Measurements from ENCODE around the gene BCAS4.

BCAS4 gene

DNA sequence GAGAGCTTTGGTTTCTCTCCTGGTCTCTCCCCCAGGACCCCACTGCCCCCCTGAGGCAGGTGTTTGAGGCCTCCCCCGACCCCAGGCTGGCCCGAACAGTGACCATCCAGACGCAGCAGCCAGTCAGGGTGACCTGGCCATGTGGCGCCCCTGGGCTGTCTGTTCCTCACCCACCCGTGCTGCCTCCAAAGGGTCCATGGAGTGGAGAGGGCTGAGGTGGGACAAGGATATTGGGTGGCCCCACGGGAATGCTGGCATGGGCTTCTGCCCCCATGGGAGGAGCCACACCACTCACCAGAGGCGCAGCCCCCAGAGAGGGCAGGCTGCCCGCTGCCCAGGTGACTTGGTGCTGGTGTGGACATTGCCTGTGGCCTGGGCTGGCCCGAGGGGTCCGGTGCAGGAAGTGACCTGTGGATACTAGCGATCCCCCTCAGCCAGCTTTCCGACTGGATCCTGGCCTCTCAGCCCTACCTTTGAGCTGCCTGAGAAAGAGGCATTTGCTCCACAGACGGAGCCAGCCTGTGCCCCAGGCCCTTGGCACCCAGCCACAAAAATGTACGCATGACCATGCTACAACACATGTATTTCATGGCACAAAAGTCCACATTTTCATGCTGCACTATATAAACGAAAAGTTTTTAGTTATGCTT lies 50.8 kb downstream of the BCAS4 start:
- H3K36me3 ChIP-seq (ENCODE audit: insufficient read depth, low read length) = peaks cover 41% of the 10 kb centered on the region; the same call in 1 of the 2 replicates
- H3K9me3 ChIP-seq (ENCODE audit: low read length) = no peaks in the 10 kb centered on the region
- H3K4me1 ChIP-seq (ENCODE audit: insufficient read depth, low read length, severe bottlenecking) = peaks cover 36% of the 10 kb centered on the region
- H2AFZ ChIP-seq (ENCODE audit: low read length) = no peak overlapping the region
- H3K4me2 ChIP-seq (ENCODE audit: low read length) = no peak overlapping the region
- H3K9ac ChIP-seq (ENCODE audit: low read length) = no peak overlapping the region
- TF ChIP-seq, protein P1, sequence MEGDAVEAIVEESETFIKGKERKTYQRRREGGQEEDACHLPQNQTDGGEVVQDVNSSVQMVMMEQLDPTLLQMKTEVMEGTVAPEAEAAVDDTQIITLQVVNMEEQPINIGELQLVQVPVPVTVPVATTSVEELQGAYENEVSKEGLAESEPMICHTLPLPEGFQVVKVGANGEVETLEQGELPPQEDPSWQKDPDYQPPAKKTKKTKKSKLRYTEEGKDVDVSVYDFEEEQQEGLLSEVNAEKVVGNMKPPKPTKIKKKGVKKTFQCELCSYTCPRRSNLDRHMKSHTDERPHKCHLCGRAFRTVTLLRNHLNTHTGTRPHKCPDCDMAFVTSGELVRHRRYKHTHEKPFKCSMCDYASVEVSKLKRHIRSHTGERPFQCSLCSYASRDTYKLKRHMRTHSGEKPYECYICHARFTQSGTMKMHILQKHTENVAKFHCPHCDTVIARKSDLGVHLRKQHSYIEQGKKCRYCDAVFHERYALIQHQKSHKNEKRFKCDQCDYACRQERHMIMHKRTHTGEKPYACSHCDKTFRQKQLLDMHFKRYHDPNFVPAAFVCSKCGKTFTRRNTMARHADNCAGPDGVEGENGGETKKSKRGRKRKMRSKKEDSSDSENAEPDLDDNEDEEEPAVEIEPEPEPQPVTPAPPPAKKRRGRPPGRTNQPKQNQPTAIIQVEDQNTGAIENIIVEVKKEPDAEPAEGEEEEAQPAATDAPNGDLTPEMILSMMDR (IDR thresholded peaks at IDR 0.05; ENCODE audit: low read length) = no peak
- no peak for TF ChIP-seq EZH2 (IDR thresholded peaks at IDR 0.05; ENCODE audit: borderline replicate concordance, low read length)
- H3K4me3 ChIP-seq (ENCODE audit: low read depth, low read length, poor library complexity, severe bottlenecking) = no peak overlapping the region
- no peaks in the 10 kb centered on the region for H4K20me1 ChIP-seq (ENCODE audit: insufficient read depth, low read length)
- no peaks in the 10 kb centered on the region for H3K9me2 ChIP-seq (ENCODE audit: low read depth, low read length)
- no peaks in the 10 kb centered on the region for H3F3A ChIP-seq (ENCODE audit: insufficient read depth, low read length)
- no peak overlapping the region for H3K27ac ChIP-seq (ENCODE audit: low read depth, low read length, poor library complexity, severe bottlenecking)
- no peaks in the 10 kb centered on the region for H3K79me2 ChIP-seq (ENCODE audit: insufficient read depth, low read length)
- H3K27me3 ChIP-seq (ENCODE audit: insufficient read depth, low read length) = no peaks in the 10 kb centered on the region

DNA sequence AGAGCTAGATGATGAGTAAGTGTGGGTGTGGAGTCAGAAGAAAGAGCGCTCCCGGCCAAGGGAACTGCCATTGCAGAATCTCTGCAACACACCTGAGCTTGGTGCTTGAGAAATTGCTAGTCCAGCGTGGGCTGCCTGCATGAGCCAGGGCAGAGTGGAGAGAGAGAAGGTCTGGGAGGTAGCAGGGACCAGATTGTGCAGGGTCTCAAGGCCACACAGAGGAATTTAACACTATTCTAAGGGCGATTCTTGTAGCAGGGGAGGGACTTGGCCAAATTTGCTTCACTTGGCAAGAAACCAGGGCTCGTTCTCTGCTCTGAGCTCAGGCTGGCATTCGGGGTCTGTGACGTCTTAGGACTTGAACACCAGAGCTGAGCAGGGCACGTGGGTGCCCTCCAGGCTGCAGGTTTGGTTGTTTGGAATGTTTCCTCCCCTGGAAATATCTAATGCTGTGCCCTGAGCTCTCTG lies 53.5 kb downstream of the BCAS4 start:
- peak overlapping the region; percentile 49; the same call in 1 of the 2 replicates for H3K9ac ChIP-seq (ENCODE audit: low read length)
- H3K9me3 ChIP-seq (ENCODE audit: low read length) = no peaks in the 10 kb centered on the region
- no peaks in the 10 kb centered on the region for H3K9me2 ChIP-seq (ENCODE audit: low read depth, low read length)
- H3F3A ChIP-seq (ENCODE audit: insufficient read depth, low read length) = no peaks in the 10 kb centered on the region
- peak overlapping the region; percentile 44 for H3K4me2 ChIP-seq (ENCODE audit: low read length)
- no peaks in the 10 kb centered on the region for H4K20me1 ChIP-seq (ENCODE audit: insufficient read depth, low read length)
- peaks cover 29% of the 10 kb centered on the region; the same call in 1 of the 2 replicates for H3K36me3 ChIP-seq (ENCODE audit: insufficient read depth, low read length)
- no peak overlapping the region for H2AFZ ChIP-seq (ENCODE audit: low read length)
- no peak for TF ChIP-seq EZH2 (IDR thresholded peaks at IDR 0.05; ENCODE audit: borderline replicate concordance, low read length)
- H3K27ac ChIP-seq (ENCODE audit: low read depth, low read length, poor library complexity, severe bottlenecking) = peak overlapping the region; percentile 80
- no peaks in the 10 kb centered on the region for H3K27me3 ChIP-seq (ENCODE audit: insufficient read depth, low read length)
- no peaks in the 10 kb centered on the region for H3K79me2 ChIP-seq (ENCODE audit: insufficient read depth, low read length)
- no peak overlapping the region for H3K4me3 ChIP-seq (ENCODE audit: low read depth, low read length, poor library complexity, severe bottlenecking)
- H3K4me1 ChIP-seq (ENCODE audit: insufficient read depth, low read length, severe bottlenecking) = peaks cover 40% of the 10 kb centered on the region

DNA sequence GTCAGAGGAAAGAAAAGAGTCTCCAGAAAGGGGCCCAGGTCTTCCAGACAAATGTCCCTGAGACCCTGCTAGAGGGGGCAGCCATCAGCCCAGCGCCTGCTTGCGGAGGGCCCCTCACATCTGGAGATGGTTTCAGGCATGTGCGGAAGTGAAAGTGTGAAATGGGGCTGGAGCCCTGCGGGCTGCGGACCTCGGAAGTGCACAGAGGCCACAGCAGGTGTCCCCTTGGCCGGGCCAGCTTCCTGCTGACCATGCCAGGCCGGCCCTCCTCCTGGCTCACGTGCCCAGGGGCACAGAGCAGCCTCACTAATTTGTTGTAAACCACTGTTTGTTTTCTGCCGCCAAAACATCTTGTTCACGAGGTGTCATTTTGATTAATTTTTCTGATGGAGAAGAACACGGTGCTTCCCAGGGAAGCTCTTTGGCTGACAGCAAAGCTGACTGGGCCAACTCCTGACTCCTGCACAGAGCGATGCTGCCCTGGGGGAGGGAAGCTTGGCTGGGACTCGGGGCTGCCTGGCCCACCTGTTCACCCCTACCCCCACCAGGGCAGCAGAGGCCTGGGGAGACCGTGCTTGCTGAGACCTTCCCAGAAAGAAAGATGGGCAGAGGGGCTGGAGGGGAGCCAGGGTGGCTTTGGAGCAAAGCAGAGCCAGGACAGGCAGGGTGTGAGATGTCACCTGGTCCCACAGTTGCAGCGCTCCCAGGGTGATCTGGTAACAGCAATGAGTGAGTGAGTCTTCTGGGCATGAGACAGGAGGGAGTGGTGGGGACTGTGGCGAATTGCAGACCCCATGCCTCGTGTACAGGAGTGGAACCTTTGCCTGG lies 54.2 kb downstream of the BCAS4 start:
- Histone ChIP-seq H3K9ac (ENCODE audit: low read length) (peak overlapping the region; percentile 49; the same call in 1 of the 2 replicates), H3K4me1 (ENCODE audit: insufficient read depth, low read length, severe bottlenecking) (peaks cover 40% of the 10 kb centered on the region)
- TF ChIP-seq, protein P1 (IDR thresholded peaks at IDR 0.05; ENCODE audit: low read length) = no peak

More for the DNA sequence above, 54.2 kb downstream of the BCAS4 start:
- Histone ChIP-seq H3K4me3 (ENCODE audit: low read depth, low read length, poor library complexity, severe bottlenecking) (no peak overlapping the region), H4K20me1 (ENCODE audit: insufficient read depth, low read length) (no peaks in the 10 kb centered on the region), H3K27me3 (ENCODE audit: insufficient read depth, low read length) (no peaks in the 10 kb centered on the region), H3K9me2 (ENCODE audit: low read depth, low read length) (no peaks in the 10 kb centered on the region), H3K27ac (ENCODE audit: low read depth, low read length, poor library complexity, severe bottlenecking) (peak overlapping the region; percentile 80), H3F3A (ENCODE audit: insufficient read depth, low read length) (no peaks in the 10 kb centered on the region), H3K9me3 (ENCODE audit: low read length) (no peaks in the 10 kb centered on the region), H3K4me2 (ENCODE audit: low read length) (peak overlapping the region; percentile 44), H2AFZ (ENCODE audit: low read length) (no peak overlapping the region), H3K79me2 (ENCODE audit: insufficient read depth, low read length) (no peaks in the 10 kb centered on the region), H3K36me3 (ENCODE audit: insufficient read depth, low read length) (peaks cover 23% of the 10 kb centered on the region; the same call in 1 of the 2 replicates)
